Fibroblast of pulmonary artery (primary cell): ENCODE data around the gene ITGA4.
A peak's percentile ranks its signal among the peaks of the same experiment; 100 is the strongest.

Experiments
- DNase-seq: peaks from one replicate; pipeline ENCODE4 v3.0.0-alpha.2; 2010; ENCODE audit warnings: low read depth
- H3K4me3 ChIP-seq: replicated peaks from 2 replicates; pipeline ENCODE4 v1.5.1; 2011; ENCODE audit warnings: low read depth, mild to moderate bottlenecking, control low read depth, low read length, moderate library complexity
- CTCF ChIP-seq: IDR thresholded peaks from 2 replicates; pipeline ENCODE4 v1.5.1; 2011; ENCODE audit warnings: mild to moderate bottlenecking, control low read depth, low read length, inconsistent platforms; ENCODE audit errors: missing control alignments

The ITGA4 gene

GRCh38 chr2:181421464-181421863 lies 35.7 kb upstream of the ITGA4 start:
- no peak for DNase-seq
- TF ChIP-seq CTCF = no peak
- H3K4me3 ChIP-seq = no peak overlapping the region

- TF ChIP-seq CTCF = no peak
- H3K4me3 ChIP-seq = no peak overlapping the region
- no peak for DNase-seq
Observed at GRCh38 chr2:181426672-181427071, 30.5 kb upstream of the ITGA4 start.

- peak; percentile 7 for DNase-seq
- peak; percentile 40 for TF ChIP-seq CTCF
- no peak overlapping the region for H3K4me3 ChIP-seq
Observed at GRCh38 chr2:181430406-181431118, 26.6 kb upstream of the ITGA4 start.

- H3K4me3 ChIP-seq = no peak overlapping the region
- no peak for DNase-seq
- no peak for TF ChIP-seq CTCF
Observed at GRCh38 chr2:181431674-181432073, 25.5 kb upstream of the ITGA4 start.

GRCh38 chr2:181438261-181438660 lies 18.9 kb upstream of the ITGA4 start:
- TF ChIP-seq CTCF = peak; percentile 7
- H3K4me3 ChIP-seq = no peak overlapping the region
- DNase-seq = no peak

- TF ChIP-seq CTCF = no peak
- DNase-seq = no peak
- no peak overlapping the region for H3K4me3 ChIP-seq
Observed at GRCh38 chr2:181440344-181440743, 16.8 kb upstream of the ITGA4 start.

- TF ChIP-seq CTCF = no peak
- no peak overlapping the region for H3K4me3 ChIP-seq
- DNase-seq = no peak
Observed at GRCh38 chr2:181440919-181441318, 16.3 kb upstream of the ITGA4 start.
